Globus pallidus (tissue), 1 donor: ENCODE data around the gene IPO7.

Experiments
- DNase-seq: peaks from one replicate; pipeline ENCODE4 v3.0.0-alpha.2; 2015; ENCODE audit warnings: low spot score

Gene IPO7

GRCh38 chr11:9495803-9496514 lies 111.5 kb downstream of the IPO7 start:
- DNase-seq: no peak
